ENCODE measurements around the gene RIOK2. TPM values are rescaled to one million over a fixed set of nuclear protein-coding genes. Genes with fewer than 3 reads are reported as not detected.
A peak's percentile ranks its signal among the peaks of the same experiment; 100 is the strongest.

RIOK2 gene
- 21.5 TPM for polyA plus RNA-seq (2013)

GRCh38 chr5:97183100-97183929 lies at the start of gene RIOK2:
RIOK2 (minus strand) TSS chr5:97183247; CDS start chr5:97183191, 56 bp downstream.
- Histone ChIP-seq H3K36me3 (ENCODE audit: control insufficient read depth in 4 of 4, insufficient read depth in 4 of 4, low read length in 3 of 4) (peaks cover 0 to 15% (median 7%) of the 10 kb centered on the region in 4 experiments), H3K4me1 (ENCODE audit: control extremely low read depth in 1 of 4, control insufficient read depth in 4 of 4, insufficient read depth in 4 of 4, low read length in 3 of 4) (peaks cover 9 to 18% (median 14%) of the 10 kb centered on the region in 4 experiments), H3K4me3 (ENCODE audit: control insufficient read depth in 1 of 7, extremely low read depth in 1 of 7, insufficient read depth in 4 of 7, low read depth in 2 of 7, low read length in 6 of 7) (peak within 1 kb of the TSS; percentile 74 to 100 (median 96)), H3K27ac (ENCODE audit: insufficient read depth in 1 of 2, low read depth in 1 of 2, low read length in 2 of 2, poor library complexity in 1 of 2, severe bottlenecking in 2 of 2) (peak within 1 kb of the TSS; percentile 98 to 99), H3K27me3 (replicated peaks in 2 of 5; ENCODE audit: control insufficient read depth in 4 of 5, insufficient read depth in 5 of 5, low read length in 4 of 5) (no peaks in the 10 kb centered on the region), H3K9me3 (ENCODE audit: control extremely low read depth in 1 of 5, control insufficient read depth in 4 of 5, insufficient read depth in 2 of 5, low read depth in 1 of 5, low read length in 4 of 5) (no peaks in the 10 kb centered on the region)
- CTCF ChIA-PET, result no interaction called here
- WGBS (ENCODE audit: insufficient coverage), result under 1% methylated on average over 26 of the region's 44 CpGs
- DNase-seq, result peak; percentile 94 to 97 (median 97)
- POLR2A ChIA-PET, result interaction anchor here (0.7 kb wide), 1 partner anchor 356 kb away, joined by 4 read pairs; no protein-coding TSS in a partner anchor

- Histone ChIP-seq H3K27ac (ENCODE audit: insufficient read depth in 1 of 2, low read depth in 1 of 2, low read length in 2 of 2, poor library complexity in 1 of 2, severe bottlenecking in 2 of 2) (no peak overlapping the region), H3K27me3 (replicated peaks in 2 of 5; ENCODE audit: control insufficient read depth in 4 of 5, insufficient read depth in 5 of 5, low read length in 4 of 5) (peaks cover 0 to 2% (median 0%) of the 10 kb centered on the region in 5 experiments), H3K4me1 (ENCODE audit: control extremely low read depth in 1 of 4, control insufficient read depth in 4 of 4, insufficient read depth in 4 of 4, low read length in 3 of 4) (no peaks in the 10 kb centered on the region), H3K36me3 (ENCODE audit: control insufficient read depth in 4 of 4, insufficient read depth in 4 of 4, low read length in 3 of 4) (no peaks in the 10 kb centered on the region), H3K4me3 (ENCODE audit: control insufficient read depth in 1 of 7, extremely low read depth in 1 of 7, insufficient read depth in 4 of 7, low read depth in 2 of 7, low read length in 6 of 7) (no peak overlapping the region), H3K9me3 (ENCODE audit: control extremely low read depth in 1 of 5, control insufficient read depth in 4 of 5, insufficient read depth in 2 of 5, low read depth in 1 of 5, low read length in 4 of 5) (no peaks in the 10 kb centered on the region)
- WGBS (ENCODE audit: insufficient coverage), result no CpG with 5 or more reads among the region's 4 CpGs
- peak; percentile 48 to 75 (median 72) for DNase-seq
- CTCF ChIA-PET, result interaction anchor here (1.1 to 2.4 kb wide), 5 partner anchors 298 to 1565 kb away, joined by 3 to 9 read pairs (median 4); no protein-coding TSS in a partner anchor
- POLR2A ChIA-PET, result no interaction called here
Observed at GRCh38 chr5:97231025-97231636, 48.1 kb upstream of the RIOK2 start.

- H3K9me3 ChIP-seq (ENCODE audit: control extremely low read depth in 1 of 5, control insufficient read depth in 4 of 5, insufficient read depth in 2 of 5, low read depth in 1 of 5, low read length in 4 of 5), result no peaks in the 10 kb centered on the region
- ChIA-PET POLR2A (no interaction called here), CTCF (interaction anchor here (2.4 kb wide), 1 partner anchor 305 kb away, joined by 9 read pairs; no protein-coding TSS in a partner anchor)
- H3K27me3 ChIP-seq (replicated peaks in 2 of 5; ENCODE audit: control insufficient read depth in 4 of 5, insufficient read depth in 5 of 5, low read length in 4 of 5), result peaks cover 0 to 2% (median 0%) of the 10 kb centered on the region in 5 experiments
- H3K36me3 ChIP-seq (ENCODE audit: control insufficient read depth in 4 of 4, insufficient read depth in 4 of 4, low read length in 3 of 4), result no peaks in the 10 kb centered on the region
- H3K27ac ChIP-seq (ENCODE audit: insufficient read depth in 1 of 2, low read depth in 1 of 2, low read length in 2 of 2, poor library complexity in 1 of 2, severe bottlenecking in 2 of 2), result no peak overlapping the region
- no peak overlapping the region for H3K4me3 ChIP-seq (ENCODE audit: control insufficient read depth in 1 of 7, extremely low read depth in 1 of 7, insufficient read depth in 4 of 7, low read depth in 2 of 7, low read length in 6 of 7)
- no peaks in the 10 kb centered on the region for H3K4me1 ChIP-seq (ENCODE audit: control extremely low read depth in 1 of 4, control insufficient read depth in 4 of 4, insufficient read depth in 4 of 4, low read length in 3 of 4)
- no peak for DNase-seq
- WGBS (ENCODE audit: insufficient coverage), result 84% methylated on average over 6 of the region's 6 CpGs
Observed at GRCh38 chr5:97229688-97230285, 46.7 kb upstream of the RIOK2 start.

- no peaks in the 10 kb centered on the region for H3K4me1 ChIP-seq (ENCODE audit: control extremely low read depth in 1 of 4, control insufficient read depth in 4 of 4, insufficient read depth in 4 of 4, low read length in 3 of 4)
- no peak overlapping the region for H3K27ac ChIP-seq (ENCODE audit: insufficient read depth in 1 of 2, low read depth in 1 of 2, low read length in 2 of 2, poor library complexity in 1 of 2, severe bottlenecking in 2 of 2)
- H3K36me3 ChIP-seq (ENCODE audit: control insufficient read depth in 4 of 4, insufficient read depth in 4 of 4, low read length in 3 of 4), result no peaks in the 10 kb centered on the region
- ChIA-PET CTCF (no interaction called here), POLR2A (no interaction called here)
- H3K4me3 ChIP-seq (ENCODE audit: control insufficient read depth in 1 of 7, extremely low read depth in 1 of 7, insufficient read depth in 4 of 7, low read depth in 2 of 7, low read length in 6 of 7), result no peak overlapping the region
- DNase-seq, result no peak
- H3K9me3 ChIP-seq (ENCODE audit: control extremely low read depth in 1 of 5, control insufficient read depth in 4 of 5, insufficient read depth in 2 of 5, low read depth in 1 of 5, low read length in 4 of 5), result no peaks in the 10 kb centered on the region
- WGBS (ENCODE audit: insufficient coverage), result no CpG with 5 or more reads among the region's 2 CpGs
- H3K27me3 ChIP-seq (replicated peaks in 2 of 5; ENCODE audit: control insufficient read depth in 4 of 5, insufficient read depth in 5 of 5, low read length in 4 of 5), result peaks cover 0 to 2% (median 0%) of the 10 kb centered on the region in 5 experiments
Observed at GRCh38 chr5:97229196-97229595, 46.1 kb upstream of the RIOK2 start.

- H3K36me3 ChIP-seq (ENCODE audit: control insufficient read depth in 4 of 4, insufficient read depth in 4 of 4, low read length in 3 of 4), result no peaks in the 10 kb centered on the region
- no peaks in the 10 kb centered on the region for H3K4me1 ChIP-seq (ENCODE audit: control extremely low read depth in 1 of 4, control insufficient read depth in 4 of 4, insufficient read depth in 4 of 4, low read length in 3 of 4)
- ChIA-PET CTCF (no interaction called here), POLR2A (no interaction called here)
- no peak overlapping the region for H3K27ac ChIP-seq (ENCODE audit: insufficient read depth in 1 of 2, low read depth in 1 of 2, low read length in 2 of 2, poor library complexity in 1 of 2, severe bottlenecking in 2 of 2)
- no peak overlapping the region for H3K4me3 ChIP-seq (ENCODE audit: control insufficient read depth in 1 of 7, extremely low read depth in 1 of 7, insufficient read depth in 4 of 7, low read depth in 2 of 7, low read length in 6 of 7)
- peaks cover 0 to 2% (median 0%) of the 10 kb centered on the region in 5 experiments for H3K27me3 ChIP-seq (replicated peaks in 2 of 5; ENCODE audit: control insufficient read depth in 4 of 5, insufficient read depth in 5 of 5, low read length in 4 of 5)
- DNase-seq, result no peak
- no peaks in the 10 kb centered on the region for H3K9me3 ChIP-seq (ENCODE audit: control extremely low read depth in 1 of 5, control insufficient read depth in 4 of 5, insufficient read depth in 2 of 5, low read depth in 1 of 5, low read length in 4 of 5)
Observed at GRCh38 chr5:97225222-97225621, 42.2 kb upstream of the RIOK2 start.

GRCh38 chr5:97224112-97224750 lies 41.2 kb upstream of the RIOK2 start:
- DNase-seq, result no peak
- Histone ChIP-seq H3K27ac (ENCODE audit: insufficient read depth in 1 of 2, low read depth in 1 of 2, low read length in 2 of 2, poor library complexity in 1 of 2, severe bottlenecking in 2 of 2) (no peak overlapping the region), H3K27me3 (replicated peaks in 2 of 5; ENCODE audit: control insufficient read depth in 4 of 5, insufficient read depth in 5 of 5, low read length in 4 of 5) (no peaks in the 10 kb centered on the region), H3K4me1 (ENCODE audit: control extremely low read depth in 1 of 4, control insufficient read depth in 4 of 4, insufficient read depth in 4 of 4, low read length in 3 of 4) (no peaks in the 10 kb centered on the region), H3K36me3 (ENCODE audit: control insufficient read depth in 4 of 4, insufficient read depth in 4 of 4, low read length in 3 of 4) (no peaks in the 10 kb centered on the region), H3K4me3 (ENCODE audit: control insufficient read depth in 1 of 7, extremely low read depth in 1 of 7, insufficient read depth in 4 of 7, low read depth in 2 of 7, low read length in 6 of 7) (no peak overlapping the region), H3K9me3 (ENCODE audit: control extremely low read depth in 1 of 5, control insufficient read depth in 4 of 5, insufficient read depth in 2 of 5, low read depth in 1 of 5, low read length in 4 of 5) (no peaks in the 10 kb centered on the region)
- no CpG with 5 or more reads among the region's 1 CpG for WGBS (ENCODE audit: insufficient coverage)
- POLR2A ChIA-PET, result no interaction called here
- CTCF ChIA-PET, result no interaction called here
